HEK293T (cell line): ENCODE measurements around the gene ADAM11.

Experiments used
- ARNT ChIP-seq: fragments of 450-650 bp; IDR thresholded peaks from 2 replicates; pipeline ENCODE4 v1.6.1; 2017; ENCODE audit warnings: mild to moderate bottlenecking
- BHLHE40 ChIP-seq: fragments of 450-650 bp; IDR thresholded peaks from 2 replicates; pipeline ENCODE4 v1.6.1; 2016; ENCODE audit warnings: mild to moderate bottlenecking, moderate library complexity, borderline replicate concordance
- CTBP1 ChIP-seq: fragments of 450-650 bp; IDR thresholded peaks from 2 replicates; pipeline ENCODE4 v1.6.1; 2016; ENCODE audit warnings: borderline replicate concordance
- FOXA1 ChIP-seq: fragments of 450-650 bp; IDR thresholded peaks from 2 replicates; pipeline ENCODE4 v1.6.1; 2016; ENCODE audit warnings: mild to moderate bottlenecking
- FOXK2 ChIP-seq: fragments of 450-650 bp; IDR thresholded peaks from 2 replicates; pipeline ENCODE4 v1.6.1; 2016; ENCODE audit warnings: mild to moderate bottlenecking
- HDGF ChIP-seq: fragments of 450-650 bp; IDR thresholded peaks from 2 replicates; pipeline ENCODE4 v1.6.1; 2017; ENCODE audit warnings: antibody characterized with exemption, borderline replicate concordance
- NFRKB ChIP-seq: fragments of 450-650 bp; IDR thresholded peaks from 2 replicates; pipeline ENCODE4 v1.6.1; 2016; ENCODE audit warnings: mild to moderate bottlenecking, moderate library complexity
- SP1 ChIP-seq: fragments of 450-650 bp; IDR thresholded peaks from 2 replicates; pipeline ENCODE4 v1.6.1; 2017
- SUZ12 ChIP-seq: fragments of 450-650 bp; IDR thresholded peaks from 2 replicates; pipeline ENCODE4 v1.6.1; 2016; ENCODE audit warnings: mild to moderate bottlenecking
- TARDBP ChIP-seq: fragments of 450-650 bp; IDR thresholded peaks from 2 replicates; pipeline ENCODE4 v1.6.1; 2016
- ZNF384 ChIP-seq: fragments of 450-650 bp; IDR thresholded peaks from 2 replicates; pipeline ENCODE4 v1.6.1; 2016
- TF ChIP-seq, protein P1 (sequence below): fragments of 450-650 bp; IDR thresholded peaks from 2 replicates; pipeline ENCODE4 v1.6.1; 2016

- TF ChIP-seq, protein P1, sequence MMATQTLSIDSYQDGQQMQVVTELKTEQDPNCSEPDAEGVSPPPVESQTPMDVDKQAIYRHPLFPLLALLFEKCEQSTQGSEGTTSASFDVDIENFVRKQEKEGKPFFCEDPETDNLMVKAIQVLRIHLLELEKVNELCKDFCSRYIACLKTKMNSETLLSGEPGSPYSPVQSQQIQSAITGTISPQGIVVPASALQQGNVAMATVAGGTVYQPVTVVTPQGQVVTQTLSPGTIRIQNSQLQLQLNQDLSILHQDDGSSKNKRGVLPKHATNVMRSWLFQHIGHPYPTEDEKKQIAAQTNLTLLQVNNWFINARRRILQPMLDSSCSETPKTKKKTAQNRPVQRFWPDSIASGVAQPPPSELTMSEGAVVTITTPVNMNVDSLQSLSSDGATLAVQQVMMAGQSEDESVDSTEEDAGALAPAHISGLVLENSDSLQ: no peak
- TF ChIP-seq SUZ12 (no peak), NFRKB (no peak), TARDBP (no peak), FOXK2 (no peak), ARNT (no peak), CTBP1 (no peak), BHLHE40 (no peak), ZNF384 (no peak), HDGF (no peak), SP1 (no peak), FOXA1 (no peak)
These were observed 4.5 kb upstream of the ADAM11 start for GRCh38 chr17:44754276-44754675.
